CD14-positive monocyte (primary cell): Measurements from ENCODE around the gene MPRIP. TPM values are rescaled to one million over a fixed set of nuclear protein-coding genes. Genes with fewer than 3 reads are reported as not detected.

Source experiments
- DNase-seq, 3 donors: peaks; one replicate each; pipeline ENCODE4 v3.0.0-alpha.2; 2011 to 2022
- H2AFZ ChIP-seq: 2 replicates; pipeline ENCODE4 v1.6.0; 2012; ENCODE audit warnings: mild to moderate bottlenecking, low read depth, low read length, inconsistent platforms; ENCODE audit not compliant: insufficient read depth, poor library complexity, severe bottlenecking
- H3K27ac ChIP-seq, 2 donors: 1 replicate in 1 of 2; 2 replicates in 1 of 2; pipeline ENCODE4 v1.5.1; 2012 to 2013; ENCODE audit warnings: low read length in 2 of 2, control low read depth in 1 of 2, inconsistent platforms in 1 of 2, low read depth in 1 of 2, mild to moderate bottlenecking in 1 of 2
- H3K27me3 ChIP-seq, 2 donors: one replicate each; pipeline versions ENCODE4 v1.6.0 to v1.6.1; 2011 to 2013; ENCODE audit warnings: low read length in 2 of 2; ENCODE audit not compliant: control insufficient read depth in 2 of 2, insufficient read depth in 2 of 2
- H3K36me3 ChIP-seq, 2 donors: replicated peaks in 1 of 2; 1 replicate in 1 of 2; 2 replicates in 1 of 2; pipeline versions ENCODE4 v1.5.1 to v1.6.1; 2012 to 2013; ENCODE audit warnings: low read length in 2 of 2, control low read depth in 1 of 2, inconsistent platforms in 1 of 2, mild to moderate bottlenecking in 1 of 2; ENCODE audit not compliant: insufficient read depth in 2 of 2, control insufficient read depth in 1 of 2
- H3K4me1 ChIP-seq, 2 donors: 1 replicate in 1 of 2; 2 replicates in 1 of 2; pipeline versions ENCODE4 v1.5.1 to v1.6.1; 2012 to 2013; ENCODE audit warnings: low read length in 2 of 2, control low read depth in 1 of 2, inconsistent platforms in 1 of 2, mild to moderate bottlenecking in 1 of 2, moderate library complexity in 1 of 2; ENCODE audit not compliant: insufficient read depth in 2 of 2, control insufficient read depth in 1 of 2
- H3K4me2 ChIP-seq: replicated peaks from 2 replicates; pipeline ENCODE3; 2012; ENCODE audit warnings: low read length, moderate library complexity, mild to moderate bottlenecking; ENCODE audit not compliant: poor library complexity, severe bottlenecking; ENCODE audit errors: extremely low read depth
- H3K4me3 ChIP-seq, 3 experiments: fragments of 200-600 bp in 1 of 3; sonication (generic) in 1 of 3; replicated peaks in 1 of 3; 1 replicate in 2 of 3; 2 replicates in 1 of 3; pipeline ENCODE4 v1.5.1; 2011 to 2013; ENCODE audit warnings: low read length in 3 of 3, mild to moderate bottlenecking in 3 of 3, control low read depth in 2 of 3, low read depth in 2 of 3, inconsistent platforms in 1 of 3, moderate library complexity in 1 of 3
- H3K79me2 ChIP-seq: 2 replicates; pipeline ENCODE4 v1.6.0; 2012; ENCODE audit warnings: mild to moderate bottlenecking, control low read depth, inconsistent platforms, low read length, moderate library complexity; ENCODE audit not compliant: insufficient read depth
- H3K9ac ChIP-seq: 2 replicates; pipeline ENCODE4 v1.6.0; 2017; ENCODE audit warnings: low read length, mild to moderate bottlenecking; ENCODE audit not compliant: insufficient read depth, poor library complexity, severe bottlenecking
- H3K9me3 ChIP-seq, 2 donors: replicated peaks in 1 of 2; 1 replicate in 1 of 2; 2 replicates in 1 of 2; pipeline versions ENCODE4 v1.5.1 to v1.6.1; 2012 to 2013; ENCODE audit warnings: low read length in 2 of 2, control low read depth in 1 of 2; ENCODE audit not compliant: control insufficient read depth in 1 of 2, insufficient read depth in 1 of 2
- H4K20me1 ChIP-seq: 2 replicates; pipeline ENCODE4 v1.6.0; 2012; ENCODE audit warnings: mild to moderate bottlenecking, low read length, control low read depth, moderate library complexity; ENCODE audit not compliant: insufficient read depth
- H3K27ac Mint-ChIP-seq, 7 donors: one replicate each; pipeline ENCODE4 v1.8.0; 2020; ENCODE audit warnings: mild to moderate bottlenecking in 7 of 7, mixed read lengths in 7 of 7, moderate library complexity in 6 of 7, inconsistent platforms in 2 of 7
- H3K27me3 Mint-ChIP-seq, 3 donors: one replicate each; pipeline ENCODE4 v1.8.0; 2021 to 2022; ENCODE audit warnings: low read depth in 3 of 3, mild to moderate bottlenecking in 3 of 3, mixed read lengths in 3 of 3, moderate library complexity in 3 of 3, inconsistent platforms in 1 of 3
- H3K36me3 Mint-ChIP-seq, 2 donors: one replicate each; pipeline ENCODE4 v1.8.0; 2020; ENCODE audit warnings: mixed read lengths in 2 of 2, inconsistent platforms in 1 of 2, mild to moderate bottlenecking in 1 of 2
- H3K4me1 Mint-ChIP-seq: one replicate; pipeline ENCODE4 v1.8.0; 2020; ENCODE audit warnings: mild to moderate bottlenecking, mixed read lengths
- H3K4me3 Mint-ChIP-seq, 2 donors: one replicate each; pipeline ENCODE4 v1.8.0; 2020; ENCODE audit warnings: mild to moderate bottlenecking in 2 of 2, mixed read lengths in 2 of 2, moderate library complexity in 1 of 2
- H3K9me3 Mint-ChIP-seq, 7 donors: one replicate each; pipeline ENCODE4 v1.8.0; 2020 to 2022; ENCODE audit warnings: mixed read lengths in 7 of 7, mild to moderate bottlenecking in 6 of 7, moderate library complexity in 6 of 7, inconsistent platforms in 2 of 7
- CTCF ChIP-seq: fragments of 200-600 bp; IDR thresholded peaks from one replicate; pipeline ENCODE4 v1.8.0; 2022; ENCODE audit warnings: antibody characterized with exemption, mild to moderate bottlenecking
- WGBS: methylation state at CpG from one replicate; pipeline ENCODE4 v1.1.5; 2013; ENCODE audit warnings: missing lambda C conversion rate; ENCODE audit not compliant: insufficient coverage; 5-methylcytosine and 5-hydroxymethylcytosine counted together
- intact Hi-C, 2 donors: fragments of 100-400 bp; cut with micrococcal nuclease; formaldehyde crosslinking; loops; one replicate each; pipeline versions ENCODE4 v1.15.0 to v1.15.1; 2023
- polyA plus RNA-seq, 3 donors: library from polyadenylated mRNA; depleted of rRNA in 1 of 3; unstranded in 2 of 3; stranded (reverse) in 1 of 3; fragments of 300-500 nt in 2 of 3; fragments of >200 nt in 1 of 3; fragmentation: Illumina TruSeq in 2 of 3; gene quantifications; 1 replicate in 2 of 3; 2 replicates in 1 of 3; pipeline ENCODE4 v1.2.3, GENCODE V29; 2012 to 2021

MPRIP gene
- polyA plus RNA-seq, 3 donors = 2.0 to 48.7 (median 2.5) TPM

DNA sequence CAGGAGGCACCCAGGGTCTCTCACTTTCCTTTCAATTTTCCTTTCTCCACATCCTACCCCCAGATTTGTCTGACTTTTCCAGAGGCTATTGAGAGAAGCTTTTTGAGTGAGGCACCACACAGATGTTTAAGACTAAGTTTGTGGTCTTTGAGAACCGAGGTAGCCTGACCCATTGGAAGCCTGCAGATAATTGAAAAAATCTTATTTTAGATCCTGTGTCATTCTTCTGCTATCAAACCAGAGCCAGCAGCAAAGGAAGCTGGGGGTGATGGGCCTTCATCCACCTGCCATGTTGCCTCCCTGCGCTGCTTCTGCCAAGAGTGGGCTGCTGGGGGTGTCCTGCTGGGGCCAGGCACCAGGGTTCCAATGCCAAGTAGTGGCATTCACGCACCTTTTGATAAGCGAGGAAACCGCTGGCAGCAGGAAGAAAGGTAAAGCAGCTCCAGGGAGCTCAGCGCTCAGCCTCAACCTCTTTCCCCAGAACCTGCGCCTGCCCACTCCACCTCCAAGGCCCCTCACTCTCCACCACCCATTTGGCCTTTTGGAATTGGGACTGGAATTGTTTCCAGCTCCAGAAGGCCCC lies 55.6 kb downstream of the MPRIP start:
- Mint-ChIP-seq H3K4me3 (no peak overlapping the region), H3K9me3 (no peaks in the 10 kb centered on the region), H3K27me3 (peaks cover 0 to 1% (median 0%) of the 10 kb centered on the region in 3 donors), H3K4me1 (no peaks in the 10 kb centered on the region), H3K36me3 (peaks cover 24% of the 10 kb centered on the region in 2 donors), H3K27ac (peak overlapping the region in 1 of 7 donors; percentile 6)
- no peaks in the 10 kb centered on the region for H3K27me3 ChIP-seq
- no peaks in the 10 kb centered on the region for H3K4me1 ChIP-seq
- no peak overlapping the region for H3K27ac ChIP-seq
- H3K9ac ChIP-seq = no peak overlapping the region
- H3K4me3 ChIP-seq = no peak overlapping the region
- H3K4me2 ChIP-seq = no peak overlapping the region
- no peak for TF ChIP-seq CTCF
- no peaks in the 10 kb centered on the region for H3K9me3 ChIP-seq
- H3K36me3 ChIP-seq = peaks cover 7 to 16% of the 10 kb centered on the region in 2 donors
- intact Hi-C loops = no loop called here
- DNase-seq = no peak
- H3K79me2 ChIP-seq = peaks cover 2% of the 10 kb centered on the region
- no peak overlapping the region for H2AFZ ChIP-seq
- peaks cover 18% of the 10 kb centered on the region for H4K20me1 ChIP-seq
- 100% methylated on average over 6 of the region's 7 CpGs for WGBS

GRCh38 chr17:17098551-17099179 lies 56.4 kb downstream of the MPRIP start:
- no peak overlapping the region for H3K4me3 ChIP-seq
- Mint-ChIP-seq H3K4me3 (no peak overlapping the region), H3K27ac (peak overlapping the region in 1 of 7 donors; percentile 16), H3K4me1 (no peaks in the 10 kb centered on the region), H3K36me3 (peaks cover 25% of the 10 kb centered on the region in 2 donors), H3K27me3 (peaks cover 0 to 1% (median 0%) of the 10 kb centered on the region in 3 donors), H3K9me3 (peaks cover 0 to 2% (median 0%) of the 10 kb centered on the region in 7 donors)
- intact Hi-C loops = no loop called here
- H3K27ac ChIP-seq = no peak overlapping the region
- no peak overlapping the region for H2AFZ ChIP-seq
- no peak for DNase-seq
- H3K9me3 ChIP-seq = no peaks in the 10 kb centered on the region
- H3K9ac ChIP-seq = no peak overlapping the region
- 93% methylated on average over 3 of the region's 9 CpGs for WGBS
- H3K36me3 ChIP-seq = peaks cover 7 to 16% of the 10 kb centered on the region in 2 donors
- peaks cover 16% of the 10 kb centered on the region for H4K20me1 ChIP-seq
- no peaks in the 10 kb centered on the region for H3K27me3 ChIP-seq
- no peaks in the 10 kb centered on the region for H3K4me1 ChIP-seq
- TF ChIP-seq CTCF = no peak
- no peak overlapping the region for H3K4me2 ChIP-seq
- H3K79me2 ChIP-seq = peaks cover 2% of the 10 kb centered on the region
